Lower leg skin (tissue), 4 donors: ENCODE measurements around the gene FAIM2. TPM values are rescaled to one million over a fixed set of nuclear protein-coding genes. Genes with fewer than 3 reads are reported as not detected.

Experiments
- DNase-seq, 2 donors: peaks; one replicate each; pipeline ENCODE4 v3.0.0-alpha.2; 2019; ENCODE audit warnings: low spot score in 2 of 2
- H3K4me3 ChIP-seq: fragments of 200-600 bp; sonication (generic); 2 replicates; pipeline ENCODE4 v1.5.1; 2017; ENCODE audit warnings: mild to moderate bottlenecking, low read depth; ENCODE audit not compliant: poor library complexity, severe bottlenecking
- CTCF ChIP-seq, 3 donors: fragments of 450-650 bp; IDR thresholded peaks; one replicate each; pipeline ENCODE4 v1.5.1; 2016; ENCODE audit warnings: antibody characterized with exemption in 3 of 3, mild to moderate bottlenecking in 3 of 3, moderate library complexity in 2 of 3
- POLR2A ChIP-seq, 2 donors: fragments of 450-650 bp; IDR thresholded peaks; one replicate each; pipeline ENCODE4 v1.6.1; 2016 to 2017; ENCODE audit warnings: antibody characterized with exemption in 2 of 2, mild to moderate bottlenecking in 1 of 2, moderate library complexity in 1 of 2
- WGBS, 2 donors: methylation state at CpG; one replicate each; pipeline ENCODE4 v1.1.5; 2018; 5-methylcytosine and 5-hydroxymethylcytosine counted together
- intact Hi-C: fragments of 100-400 bp; cut with DNase I; formaldehyde crosslinking; loops from one replicate; pipeline ENCODE4 v1.15.0; 2023; ENCODE audit warnings: low total_unique reads
- total RNA-seq, 4 donors: library from RNA; depleted of rRNA; stranded (reverse); fragments of >200 nt; gene quantifications; one replicate each; pipeline ENCODE4 v1.1.0, GENCODE V29; 2016

Gene FAIM2
- total RNA-seq: under 1 TPM in 3 of 4 donors, not detected in 1; 0.08 to 0.91 (median 0.17) TPM

- intact Hi-C loops: no loop called here
- WGBS, 2 donors: 5 to 6% methylated on average over 21 to 34 of the region's 56 CpGs
- TF ChIP-seq POLR2A (IDR thresholded peaks at IDR 0.05) (no peak), CTCF (IDR thresholded peaks at IDR 0.05) (no peak)
- DNase-seq: no peak
- H3K4me3 ChIP-seq: no peak within 1 kb of the TSS
Observed at GRCh38 chr12:49903700-49904423, at the start of gene FAIM2. Gene FAIM2 (minus strand): TSS chr12:49903900. CDS start chr12:49903792, 108 bp downstream.

- H3K4me3 ChIP-seq: no peak overlapping the region
- no peak for DNase-seq
- intact Hi-C loops: no loop called here
- 63 to 73% methylated on average over 4 of the region's 4 CpGs for WGBS, 2 donors
- TF ChIP-seq CTCF (IDR thresholded peaks at IDR 0.05): no peak
- no peak for TF ChIP-seq POLR2A (IDR thresholded peaks at IDR 0.05)
Observed at GRCh38 chr12:49953151-49953550, 49.5 kb upstream of the FAIM2 start.

GRCh38 chr12:49952391-49953055 is 48.8 kb upstream of the FAIM2 start:
- WGBS, 2 donors: 88 to 92% methylated on average over 1 of the region's 1 CpG
- intact Hi-C loops: no loop called here
- no peak for DNase-seq
- no peak for TF ChIP-seq POLR2A (IDR thresholded peaks at IDR 0.05)
- TF ChIP-seq CTCF (IDR thresholded peaks at IDR 0.05): no peak
- H3K4me3 ChIP-seq: no peak overlapping the region

GRCh38 chr12:49951411-49952240 is 47.9 kb upstream of the FAIM2 start:
- intact Hi-C loops: no loop called here
- WGBS, 2 donors: 86 to 87% methylated on average over 14 of the region's 14 CpGs

More at GRCh38 chr12:49951411-49952240, 47.9 kb upstream of the FAIM2 start:
- TF ChIP-seq CTCF (IDR thresholded peaks at IDR 0.05): no peak
- no peak for TF ChIP-seq POLR2A (IDR thresholded peaks at IDR 0.05)
- no peak overlapping the region for H3K4me3 ChIP-seq
- no peak for DNase-seq
